B cell (primary cell): ENCODE data around the gene EEF1AKMT4. TPM values are rescaled to one million over a fixed set of nuclear protein-coding genes. Genes with fewer than 3 reads are reported as not detected.

ENCODE experiments used
- ATAC-seq: fragments of 200-7000 bp; cut with Tn5 transposase; one replicate; pipeline ENCODE4 v1.10.0; 2021; ENCODE audit warnings: low read depth, mild to moderate bottlenecking, moderate number of reproducible peaks, moderate library complexity
- CTCF ChIA-PET: fragments of 350-600 bp; sonication (Branson Sonifier 250); formaldehyde crosslinking; loops from one replicate; lab custom pipeline; 2021; ENCODE audit warnings: antibody characterized with exemption, inconsistent platforms; lab: Charles Lee
- POLR2A ChIA-PET: fragments of 350-600 bp; sonication (Branson Sonifier 250); formaldehyde crosslinking; loops from one replicate; lab custom pipeline; 2021; ENCODE audit warnings: antibody characterized with exemption; lab: Charles Lee
- DNase-seq: peaks from one replicate; pipeline ENCODE4 v3.0.0; 2013
- H2AFZ ChIP-seq: 2 replicates; pipeline ENCODE4 v1.6.1; 2012; ENCODE audit warnings: mild to moderate bottlenecking, low read depth, low read length; ENCODE audit not compliant: insufficient read depth, poor library complexity, severe bottlenecking
- H3K27ac ChIP-seq, 2 donors: 1 replicate in 1 of 2; 2 replicates in 1 of 2; pipeline ENCODE4 v1.5.1; 2012 to 2013; ENCODE audit warnings: low read length in 2 of 2, mild to moderate bottlenecking in 2 of 2, moderate library complexity in 1 of 2
- H3K27me3 ChIP-seq, 4 experiments: fragments of 200-600 bp in 1 of 4; sonication (generic) in 1 of 4; replicated peaks in 1 of 4; 1 replicate in 2 of 4; 2 replicates in 2 of 4; pipeline versions ENCODE4 v1.6.1 to v1.7.0; 2013 to 2016; ENCODE audit warnings: low read length in 3 of 4, mild to moderate bottlenecking in 2 of 4, mixed read lengths in 1 of 4, moderate library complexity in 1 of 4; ENCODE audit not compliant: insufficient read depth in 4 of 4, control insufficient read depth in 3 of 4; ENCODE audit errors: control extremely low read depth in 1 of 4
- H3K36me3 ChIP-seq, 2 experiments: replicated peaks in 1 of 2; 1 replicate in 1 of 2; 2 replicates in 1 of 2; pipeline versions ENCODE4 v1.6.1 to v1.7.1; 2013; ENCODE audit warnings: low read length in 1 of 2; ENCODE audit not compliant: insufficient read depth in 2 of 2, control insufficient read depth in 1 of 2; ENCODE audit errors: control extremely low read depth in 1 of 2, extremely low read depth in 1 of 2
- H3K4me1 ChIP-seq, 2 donors: fragments of 200-600 bp in 1 of 2; sonication (generic) in 1 of 2; 1 replicate in 1 of 2; 2 replicates in 1 of 2; pipeline versions ENCODE4 v1.5.1 to v1.6.1; 2013 to 2017; ENCODE audit warnings: low read length in 2 of 2; ENCODE audit not compliant: control insufficient read depth in 2 of 2, insufficient read depth in 2 of 2
- H3K4me2 ChIP-seq: replicated peaks from 2 replicates; pipeline ENCODE3; 2012; ENCODE audit warnings: mild to moderate bottlenecking, low read depth, low read length; ENCODE audit not compliant: poor library complexity, severe bottlenecking
- H3K4me3 ChIP-seq, 5 experiments: fragments of 200-600 bp in 1 of 5; sonication (generic) in 1 of 5; 1 replicate in 3 of 5; 2 replicates in 2 of 5; pipeline versions ENCODE4 v1.5.1 to v1.7.0; 2011 to 2016; ENCODE audit warnings: low read length in 4 of 5, mild to moderate bottlenecking in 4 of 5, low read depth in 2 of 5, control low read depth in 1 of 5, moderate library complexity in 1 of 5; ENCODE audit not compliant: insufficient read depth in 1 of 5; ENCODE audit errors: control extremely low read depth in 1 of 5, extremely low read depth in 1 of 5
- H3K79me2 ChIP-seq: fragments of 200-600 bp; sonication (generic); one replicate; pipeline ENCODE4 v1.6.0; 2016; ENCODE audit warnings: low read length; ENCODE audit not compliant: control insufficient read depth, insufficient read depth
- H3K9ac ChIP-seq: fragments of 200-600 bp; sonication (generic); 2 replicates; pipeline ENCODE4 v1.6.1; 2017; ENCODE audit warnings: mild to moderate bottlenecking, low read length, moderate library complexity
- H3K9me3 ChIP-seq, 3 donors: one replicate each; pipeline versions ENCODE4 v1.6.1 to v1.7.1; 2013; ENCODE audit warnings: low read length in 2 of 3; ENCODE audit not compliant: control insufficient read depth in 2 of 3, insufficient read depth in 1 of 3; ENCODE audit errors: control extremely low read depth in 1 of 3
- H4K20me1 ChIP-seq: 2 replicates; pipeline ENCODE4 v1.6.0; 2012; ENCODE audit warnings: mild to moderate bottlenecking, low read length; ENCODE audit not compliant: insufficient read depth, control insufficient read depth, poor library complexity, severe bottlenecking
- H3K27ac Mint-ChIP-seq: one replicate; pipeline ENCODE4 v1.8.0; 2021; ENCODE audit warnings: mixed read lengths
- H3K27me3 Mint-ChIP-seq: one replicate; pipeline ENCODE4 v1.8.0; 2021; ENCODE audit warnings: mixed read lengths
- H3K4me1 Mint-ChIP-seq: one replicate; pipeline ENCODE4 v1.8.0; 2021; ENCODE audit warnings: mixed read lengths
- H3K4me3 Mint-ChIP-seq: one replicate; pipeline ENCODE4 v1.8.0; 2021; ENCODE audit warnings: mixed read lengths
- H3K9me3 Mint-ChIP-seq: one replicate; pipeline ENCODE4 v1.8.0; 2022; ENCODE audit warnings: mixed read lengths; ENCODE audit not compliant: insufficient read depth
- EZH2 ChIP-seq: IDR thresholded peaks from 2 replicates; pipeline ENCODE4 v1.6.1; 2012; ENCODE audit warnings: borderline replicate concordance, low read depth, mild to moderate bottlenecking, moderate library complexity, low read length; ENCODE audit not compliant: insufficient read depth, poor library complexity, severe bottlenecking
- WGBS: methylation state at CpG from one replicate; pipeline ENCODE4 v1.1.5; 2013; ENCODE audit warnings: missing lambda C conversion rate; ENCODE audit not compliant: insufficient coverage; 5-methylcytosine and 5-hydroxymethylcytosine counted together
- intact Hi-C: fragments of 100-400 bp; cut with micrococcal nuclease; formaldehyde crosslinking; loops from one replicate; pipeline ENCODE4 v1.10.0; 2022
- polyA plus RNA-seq: library from polyadenylated mRNA; depleted of rRNA; stranded (reverse); fragments of >200 nt; gene quantifications from 2 replicates; pipeline ENCODE4 v1.2.3, GENCODE V29; 2012
- total RNA-seq, 2 donors: library from RNA; stranded (reverse); fragments of 120-200 nt in 1 of 2; gene quantifications; 1 replicate in 1 of 2; 2 replicates in 1 of 2; pipeline versions ENCODE4 v1.2.3 to v1.2.4, GENCODE V29; 2013 to 2022
- TF ChIP-seq, protein P1 (sequence below): fragments of 200-600 bp; IDR thresholded peaks from one replicate; pipeline ENCODE4 v1.8.0; 2022; ENCODE audit warnings: antibody characterized with exemption, mild to moderate bottlenecking

The EEF1AKMT4 gene
- total and polyA plus RNA-seq, 2 donors (not counting 1 experiment from before 2014, with no cell fraction given) = 1.5 to 2.5 TPM

DNA sequence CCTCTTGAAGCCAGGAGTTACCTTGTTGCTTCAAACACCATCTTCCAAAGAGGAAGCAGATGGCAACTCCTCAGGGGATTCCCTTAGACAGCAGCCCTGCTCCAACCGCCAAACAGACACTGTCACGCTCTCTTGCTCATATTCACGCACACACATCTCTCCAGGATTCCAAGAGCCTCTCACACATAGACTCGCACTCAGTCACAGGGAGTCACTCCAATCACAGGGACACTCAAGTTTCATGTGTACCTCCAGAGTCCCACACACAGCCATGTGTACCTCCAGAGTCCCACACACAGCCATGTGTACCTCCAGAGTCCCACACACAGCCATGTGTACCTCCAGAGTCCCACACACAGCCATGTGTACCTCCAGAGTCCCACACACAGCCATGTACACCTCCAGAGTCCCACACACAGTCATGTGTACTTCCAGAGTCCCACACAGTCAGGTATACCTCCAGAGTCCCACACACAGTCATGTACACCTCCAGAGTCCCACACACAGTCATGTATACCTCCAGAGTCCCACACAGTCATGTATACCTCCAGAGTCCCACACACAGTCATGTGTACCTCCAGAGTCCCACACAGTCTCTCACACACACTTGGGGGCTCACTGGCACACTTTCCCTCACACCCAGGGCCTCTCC lies 14.0 kb upstream of the EEF1AKMT4 start:
- ATAC-seq = no peak
- ChIA-PET POLR2A (no interaction called here), CTCF (interaction anchor here (1.7 kb wide), 1 partner anchor 8 kb away, joined by 7 read pairs; no protein-coding TSS in a partner anchor)
- H3K27ac Mint-ChIP-seq = no peak overlapping the region
- no peak overlapping the region for H3K9ac ChIP-seq
- DNase-seq = no peak
- H3K4me1 Mint-ChIP-seq = peaks cover 9% of the 10 kb centered on the region
- no peaks in the 10 kb centered on the region for H3K79me2 ChIP-seq
- H3K9me3 ChIP-seq = no peaks in the 10 kb centered on the region
- H2AFZ ChIP-seq = no peak overlapping the region
- TF ChIP-seq, protein P1, sequence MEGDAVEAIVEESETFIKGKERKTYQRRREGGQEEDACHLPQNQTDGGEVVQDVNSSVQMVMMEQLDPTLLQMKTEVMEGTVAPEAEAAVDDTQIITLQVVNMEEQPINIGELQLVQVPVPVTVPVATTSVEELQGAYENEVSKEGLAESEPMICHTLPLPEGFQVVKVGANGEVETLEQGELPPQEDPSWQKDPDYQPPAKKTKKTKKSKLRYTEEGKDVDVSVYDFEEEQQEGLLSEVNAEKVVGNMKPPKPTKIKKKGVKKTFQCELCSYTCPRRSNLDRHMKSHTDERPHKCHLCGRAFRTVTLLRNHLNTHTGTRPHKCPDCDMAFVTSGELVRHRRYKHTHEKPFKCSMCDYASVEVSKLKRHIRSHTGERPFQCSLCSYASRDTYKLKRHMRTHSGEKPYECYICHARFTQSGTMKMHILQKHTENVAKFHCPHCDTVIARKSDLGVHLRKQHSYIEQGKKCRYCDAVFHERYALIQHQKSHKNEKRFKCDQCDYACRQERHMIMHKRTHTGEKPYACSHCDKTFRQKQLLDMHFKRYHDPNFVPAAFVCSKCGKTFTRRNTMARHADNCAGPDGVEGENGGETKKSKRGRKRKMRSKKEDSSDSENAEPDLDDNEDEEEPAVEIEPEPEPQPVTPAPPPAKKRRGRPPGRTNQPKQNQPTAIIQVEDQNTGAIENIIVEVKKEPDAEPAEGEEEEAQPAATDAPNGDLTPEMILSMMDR = no peak
- no peak for TF ChIP-seq EZH2
- H4K20me1 ChIP-seq = no peaks in the 10 kb centered on the region
- H3K27me3 Mint-ChIP-seq = peaks cover 27% of the 10 kb centered on the region
- no peak overlapping the region for H3K4me2 ChIP-seq
- H3K4me3 ChIP-seq = no peak overlapping the region
- peaks cover 0 to 40% (median 23%) of the 10 kb centered on the region in 4 experiments for H3K27me3 ChIP-seq
- H3K9me3 Mint-ChIP-seq = no peaks in the 10 kb centered on the region
- WGBS = 58% methylated on average over 4 of the region's 4 CpGs
- peaks cover 0 to 10% of the 10 kb centered on the region in 2 donors for H3K4me1 ChIP-seq
- H3K27ac ChIP-seq = no peak overlapping the region
- intact Hi-C loops = no loop called here
- H3K36me3 ChIP-seq = no peaks in the 10 kb centered on the region
- H3K4me3 Mint-ChIP-seq = no peak overlapping the region

DNA sequence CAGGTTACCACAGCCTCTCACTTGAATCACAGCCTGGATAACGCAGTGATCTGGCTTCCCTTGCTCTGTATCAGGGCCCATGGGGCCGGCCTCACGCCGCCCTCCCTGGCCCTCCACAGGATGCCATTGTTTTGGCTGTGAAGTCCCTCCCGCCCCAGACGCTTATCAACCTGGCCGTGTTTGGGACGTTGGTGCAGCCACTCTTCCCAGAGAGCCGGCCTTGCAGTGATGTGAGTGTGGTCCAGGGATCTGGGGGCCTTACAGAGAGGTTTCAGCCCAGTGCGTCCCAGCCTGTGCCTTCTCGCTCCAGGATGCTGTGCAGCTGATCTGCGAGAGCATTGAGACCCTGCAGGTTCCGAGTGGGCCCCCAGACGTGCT lies 13.4 kb upstream of the EEF1AKMT4 start:
- 89% methylated on average over 14 of the region's 14 CpGs for WGBS
- Histone ChIP-seq H3K27me3 (peaks cover 0 to 37% (median 21%) of the 10 kb centered on the region in 4 experiments), H3K79me2 (no peaks in the 10 kb centered on the region), H3K36me3 (no peaks in the 10 kb centered on the region), H3K4me1 (peaks cover 0 to 5% of the 10 kb centered on the region in 2 donors), H2AFZ (no peak overlapping the region), H3K4me2 (no peak overlapping the region), H3K27ac (no peak overlapping the region), H4K20me1 (no peaks in the 10 kb centered on the region), H3K9me3 (no peaks in the 10 kb centered on the region), H3K9ac (no peak overlapping the region), H3K4me3 (no peak overlapping the region)
- Mint-ChIP-seq H3K27me3 (peaks cover 25% of the 10 kb centered on the region), H3K9me3 (no peaks in the 10 kb centered on the region), H3K27ac (no peak overlapping the region), H3K4me1 (peaks cover 7% of the 10 kb centered on the region), H3K4me3 (no peak overlapping the region)
- ATAC-seq (no peak), DNase-seq (no peak)
- TF ChIP-seq, protein P1 = no peak
- no peak for TF ChIP-seq EZH2
- ChIA-PET POLR2A (no interaction called here), CTCF (interaction anchor here (1.7 to 2.9 kb wide), 2 partner anchors 8 to 14 kb away, joined by 7 to 9 read pairs; partner anchors contain the start of gene EEF1AKMT4)
- intact Hi-C loops = no loop called here
